ENCODE results near the gene IQCC.
"Not testable (repeated sequence)": the region's sequence is repeated elsewhere in the genome, so short reads cannot be mapped to it uniquely, and the experiment has no call there.

The IQCC gene

DNA sequence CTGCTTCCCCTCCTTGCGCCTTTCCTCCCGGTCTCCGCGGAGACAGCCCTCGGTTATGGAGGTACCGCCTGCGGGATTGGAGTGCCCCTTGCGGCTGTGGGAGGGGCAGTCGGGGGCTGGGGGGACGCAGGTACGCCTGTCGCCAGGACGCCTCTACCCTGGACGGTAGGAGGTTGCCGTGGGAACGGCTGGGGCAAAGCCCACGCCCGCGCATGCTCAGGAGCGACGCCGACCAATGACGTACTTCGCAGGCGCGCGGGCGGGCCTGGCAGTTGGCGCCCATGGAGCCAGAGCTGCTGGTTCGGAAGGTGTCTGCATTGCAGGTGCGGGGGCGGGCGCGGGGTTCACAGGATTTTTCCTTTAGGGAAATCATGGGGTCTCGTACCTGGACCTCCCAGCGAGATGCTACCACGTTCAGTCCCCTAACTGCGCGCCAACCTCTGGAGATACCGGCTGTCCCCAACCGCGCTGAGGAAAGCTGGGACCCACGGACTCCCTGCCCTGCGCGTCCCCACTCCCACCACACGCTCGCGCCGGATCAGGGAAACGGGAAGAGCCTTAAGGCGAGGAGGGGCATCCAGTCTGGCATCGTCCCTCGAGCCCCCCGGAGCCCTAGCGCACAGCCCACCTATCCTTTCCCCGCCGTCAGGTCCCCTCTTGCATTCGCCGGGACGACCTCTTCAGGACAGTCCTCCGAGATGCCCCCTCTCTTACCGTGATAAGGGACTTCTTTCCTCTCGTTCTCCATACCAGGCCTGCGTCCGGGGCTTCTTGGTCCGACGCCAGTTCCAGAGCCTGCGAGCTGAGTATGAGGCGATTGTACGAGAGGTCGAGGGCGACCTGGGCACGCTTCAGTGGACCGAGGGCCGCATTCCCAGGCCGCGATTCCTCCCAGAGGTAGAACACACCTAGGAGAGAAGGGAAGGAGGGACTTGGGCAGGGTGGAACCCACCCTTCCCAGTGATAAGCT, at the start of gene IQCC:
Gene IQCC, plus strand, starts transcription at position 271 of the 970 bp plus-strand sequence. Its CDS starts 11 bp downstream, at position 282.
- peak; percentile 54 to 75 for DNase-seq

DNA sequence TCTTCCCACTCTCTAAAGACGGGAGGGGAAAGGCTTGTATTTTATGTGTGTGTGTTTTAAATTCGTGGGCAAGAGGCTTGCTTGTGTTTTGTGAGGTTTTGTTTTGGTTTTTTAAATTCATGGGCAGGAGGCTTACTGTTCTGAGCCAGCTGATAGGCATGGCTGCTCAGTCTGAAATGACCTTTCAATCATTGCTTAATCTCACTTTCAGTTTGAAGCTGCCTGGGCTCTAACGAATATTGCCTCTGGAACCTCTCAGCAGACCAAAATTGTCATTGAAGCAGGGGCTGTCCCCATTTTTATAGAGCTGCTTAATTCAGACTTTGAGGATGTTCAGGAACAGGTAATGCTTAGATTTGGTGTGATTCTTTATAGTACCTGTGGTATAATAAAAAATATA, 46.3 kb upstream of the IQCC start:
- DNase-seq, result no peak

DNA sequence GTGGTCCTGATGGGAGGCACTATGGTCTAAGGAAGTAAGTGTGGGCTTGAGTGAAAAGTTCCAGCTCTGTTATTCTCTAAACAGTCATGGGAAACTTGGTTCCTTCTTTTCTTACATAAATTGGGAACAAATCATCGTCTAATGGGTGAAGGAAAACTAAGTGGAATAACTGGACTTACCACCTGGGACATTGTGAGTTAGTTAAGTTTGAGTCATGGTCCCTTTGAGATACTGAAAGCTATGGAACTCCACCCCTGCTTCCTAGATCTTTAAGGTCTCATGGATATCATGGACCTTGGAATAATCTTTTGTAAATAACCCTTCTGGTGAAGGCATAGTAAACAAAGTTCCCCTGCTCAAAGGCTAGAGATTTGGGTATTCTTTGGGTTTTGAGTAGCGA, 42.1 kb upstream of the IQCC start:
- DNase-seq, result no peak

DNA sequence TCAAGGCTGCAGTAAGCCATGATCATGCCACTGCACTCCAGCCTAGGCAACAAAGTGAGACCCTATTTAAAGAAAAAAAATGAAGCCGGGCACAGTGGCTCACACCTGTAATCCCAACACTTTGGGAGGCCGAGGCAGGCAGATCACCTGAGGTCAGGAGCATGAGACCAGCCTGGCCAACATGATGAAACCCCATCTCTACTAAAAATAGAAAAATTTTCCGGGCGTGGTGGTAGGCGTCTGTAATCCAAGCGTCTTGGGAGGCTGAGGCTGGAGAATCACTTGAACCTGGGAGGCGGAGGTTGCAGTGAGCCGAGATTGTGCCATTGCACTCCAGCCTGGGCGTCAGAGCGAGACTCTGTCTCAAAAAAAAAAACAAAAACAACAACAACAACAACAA, 39.8 kb upstream of the IQCC start:
- not testable (repeated sequence) for DNase-seq

DNA sequence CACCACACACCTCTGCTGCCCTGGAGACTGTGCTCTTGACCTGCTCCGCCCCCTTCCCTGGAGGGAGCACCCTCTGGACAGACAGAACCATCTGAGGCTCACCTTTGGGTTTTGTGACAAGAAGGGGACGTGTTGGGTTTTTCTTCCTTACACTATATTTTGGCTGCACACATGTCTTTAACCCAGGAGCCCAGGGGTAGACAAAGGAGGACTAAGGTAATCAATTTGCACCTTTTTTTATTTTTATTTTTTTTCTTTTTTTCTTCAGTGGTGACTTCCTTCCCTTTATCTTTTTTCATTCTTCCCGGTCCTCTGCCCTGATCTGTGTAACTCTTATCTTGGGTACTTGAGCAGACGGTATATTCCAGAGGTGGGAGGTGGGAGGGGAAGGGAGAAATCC, 34.5 kb upstream of the IQCC start:
- no peak for DNase-seq

DNA sequence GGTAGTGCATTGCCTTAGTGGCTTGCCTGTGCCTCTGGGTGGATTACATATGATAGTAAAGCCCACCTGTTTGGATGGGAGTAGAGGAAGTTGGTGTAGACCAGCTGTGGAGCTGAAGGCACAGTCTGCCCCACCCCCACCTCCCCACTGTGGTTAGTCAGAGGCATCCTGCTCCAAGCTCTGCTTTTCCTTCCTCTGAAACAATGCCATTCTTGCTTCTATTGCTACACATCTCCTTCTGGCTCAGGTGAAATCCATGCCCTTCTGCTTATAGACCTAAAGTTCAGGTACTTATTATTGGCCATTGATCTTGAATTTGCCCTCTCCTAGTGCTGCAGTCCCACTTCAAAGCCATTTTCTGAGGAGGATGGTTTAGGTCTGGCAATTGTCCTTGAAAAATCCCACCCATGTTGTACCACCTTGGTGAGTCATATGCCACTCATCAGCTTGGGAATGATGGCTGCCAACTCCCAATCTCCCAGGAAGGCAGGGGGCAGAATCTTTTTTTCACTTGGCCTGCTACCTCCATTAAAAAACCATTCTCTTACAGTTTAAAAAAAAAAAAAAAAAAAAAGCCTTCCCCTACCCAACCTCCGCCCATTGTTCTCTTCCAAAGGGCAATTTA, 32.7 kb upstream of the IQCC start:
- no peak for DNase-seq

DNA sequence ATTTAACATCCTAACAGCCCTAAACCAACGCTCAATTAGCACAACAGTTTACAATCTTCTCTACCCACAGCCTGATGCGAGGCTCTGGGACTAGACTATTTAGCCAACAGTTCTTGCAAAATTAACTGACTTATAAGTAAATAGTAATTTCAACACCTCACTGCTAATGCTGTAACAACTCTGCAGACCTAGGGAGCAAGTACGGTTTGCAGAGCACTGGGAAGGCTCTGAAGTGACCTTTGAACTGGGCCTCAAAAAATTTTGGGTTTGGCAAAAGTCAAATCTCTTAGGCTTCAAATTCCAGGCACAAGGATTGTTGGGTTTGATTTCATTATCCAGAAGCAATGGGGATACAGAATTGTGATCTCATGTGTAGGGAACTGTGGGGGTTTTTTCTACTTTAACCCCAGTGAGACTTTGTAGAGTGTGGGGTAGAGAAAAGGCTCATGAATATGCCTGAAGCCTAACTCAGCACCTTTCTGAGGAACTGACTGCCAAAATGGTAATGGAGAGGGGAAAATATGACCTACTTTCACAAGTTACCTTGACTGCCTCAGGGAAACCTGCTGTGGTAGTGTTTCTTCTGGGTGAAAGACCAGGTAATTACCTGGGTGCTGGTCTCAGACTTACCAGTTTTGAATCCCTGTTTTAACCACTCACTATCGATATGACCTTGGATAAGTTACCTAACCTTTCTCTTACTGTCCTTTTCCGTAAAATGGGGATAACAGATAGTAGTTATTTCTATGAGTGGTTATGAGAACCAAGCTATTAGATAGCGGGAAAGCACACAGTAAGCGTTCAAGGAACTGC, 26.9 kb upstream of the IQCC start:
- no peak for DNase-seq

DNA sequence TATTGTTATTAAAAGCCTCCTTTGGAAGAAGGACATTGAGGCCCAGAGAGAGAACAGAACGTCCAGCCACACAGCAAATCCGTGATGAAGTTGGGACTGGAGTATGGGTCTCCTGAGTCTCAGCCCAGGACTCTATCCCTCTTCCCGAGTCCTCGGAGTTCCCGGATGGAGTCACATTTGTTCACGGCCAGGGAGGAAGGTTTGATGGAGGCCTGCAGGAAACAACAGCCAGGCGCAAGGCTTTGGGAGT, 26.4 kb upstream of the IQCC start:
- DNase-seq, result no peak

DNA sequence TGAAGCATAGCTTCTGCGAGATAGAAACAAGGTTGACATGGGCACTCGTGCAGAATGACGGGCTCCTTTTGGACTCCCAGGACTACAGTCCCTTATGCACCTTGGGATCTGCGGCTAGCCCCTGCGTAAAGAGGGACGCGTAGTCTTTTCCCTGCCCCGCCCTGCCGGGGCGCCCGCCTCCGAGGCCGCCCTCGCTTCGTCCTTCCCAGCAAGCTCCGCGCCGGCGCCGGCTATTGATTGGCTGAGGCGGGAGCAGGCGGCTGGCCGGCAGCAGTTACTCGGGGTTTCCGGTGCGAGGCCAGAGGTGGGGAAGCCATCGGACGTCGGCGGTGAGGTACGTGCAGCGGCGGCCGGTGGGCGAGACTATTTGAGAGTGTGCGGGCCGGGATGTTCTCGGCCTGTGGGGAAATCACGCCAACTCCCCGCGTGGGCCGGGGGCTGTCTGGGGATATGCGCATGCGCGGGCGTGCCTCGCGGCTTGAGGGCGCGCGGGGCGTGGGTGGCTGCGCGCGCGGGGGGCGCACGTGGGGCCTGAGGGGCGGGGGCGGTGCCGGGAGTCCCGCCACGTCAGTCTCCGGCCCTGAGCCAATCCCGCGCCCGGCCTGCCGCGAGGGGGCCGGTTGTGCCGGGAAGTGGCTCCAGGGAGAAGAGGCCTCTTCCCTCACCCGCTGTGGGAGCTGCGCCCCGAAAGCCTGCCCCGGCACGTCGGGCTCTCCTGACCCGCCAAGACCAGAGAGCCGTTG, 25.9 kb upstream of the IQCC start, which contains the start of gene TXLNA:
Gene TXLNA, plus strand, starts transcription at position 233 of the 743 bp plus-strand sequence. CDS start 671 bp downstream, outside the sequence.
- DNase-seq, result peak; percentile 63 to 83

DNA sequence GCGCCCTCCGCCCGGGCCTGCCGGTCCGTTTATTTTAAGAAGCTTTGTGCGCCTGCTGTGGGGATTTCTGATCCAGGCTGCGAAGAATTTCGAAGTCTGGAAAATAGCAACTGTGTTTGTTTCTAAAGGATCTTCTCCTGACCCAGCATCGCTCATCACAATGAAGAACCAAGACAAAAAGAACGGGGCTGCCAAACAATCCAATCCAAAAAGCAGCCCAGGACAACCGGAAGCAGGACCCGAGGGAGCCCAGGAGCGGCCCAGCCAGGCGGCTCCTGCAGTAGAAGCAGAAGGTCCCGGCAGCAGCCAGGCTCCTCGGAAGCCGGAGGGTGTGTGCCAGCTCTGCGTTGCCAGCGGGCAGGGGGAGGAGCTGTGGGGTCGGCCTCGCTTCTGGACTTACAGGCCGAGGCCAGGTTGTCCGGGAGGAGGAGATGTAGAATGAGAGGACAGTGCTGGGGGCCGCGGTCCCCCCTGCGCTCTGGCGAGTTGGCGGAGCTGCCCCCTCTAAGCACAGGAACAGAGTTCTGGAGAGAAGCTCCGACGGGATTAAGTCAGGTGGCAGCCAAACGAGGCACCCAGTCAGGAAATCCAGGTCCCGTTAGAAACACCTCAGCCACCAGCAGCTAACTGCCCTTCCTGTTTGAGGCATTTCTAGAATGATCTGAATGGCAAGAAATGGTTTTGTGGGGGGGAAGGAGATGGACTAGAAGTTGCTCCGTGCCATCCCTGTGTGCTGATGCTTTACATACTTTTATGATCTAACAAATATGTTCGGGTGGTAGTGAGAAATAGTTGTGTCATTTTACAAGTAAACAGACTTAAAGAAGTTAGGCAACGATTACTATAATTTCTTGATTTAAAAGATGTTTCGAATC, 25.0 kb upstream of the IQCC start:
- peak in 1 of 2 experiments; percentile 32 for DNase-seq

DNA sequence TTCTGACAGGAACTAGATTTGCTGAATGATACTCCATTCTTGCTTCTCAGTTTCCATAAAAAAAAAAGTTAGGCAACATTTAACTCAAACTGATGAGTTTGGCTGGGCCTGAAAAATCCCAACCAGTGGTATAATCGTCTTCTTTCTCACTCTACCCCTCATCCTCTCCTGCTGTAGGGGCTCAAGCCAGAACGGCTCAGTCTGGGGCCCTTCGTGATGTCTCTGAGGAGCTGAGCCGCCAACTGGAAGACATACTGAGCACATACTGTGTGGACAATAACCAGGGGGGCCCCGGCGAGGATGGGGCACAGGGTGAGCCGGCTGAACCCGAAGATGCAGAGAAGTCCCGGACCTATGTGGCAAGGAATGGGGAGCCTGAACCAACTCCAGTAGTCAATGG, 24.4 kb upstream of the IQCC start:
- no peak for DNase-seq

DNA sequence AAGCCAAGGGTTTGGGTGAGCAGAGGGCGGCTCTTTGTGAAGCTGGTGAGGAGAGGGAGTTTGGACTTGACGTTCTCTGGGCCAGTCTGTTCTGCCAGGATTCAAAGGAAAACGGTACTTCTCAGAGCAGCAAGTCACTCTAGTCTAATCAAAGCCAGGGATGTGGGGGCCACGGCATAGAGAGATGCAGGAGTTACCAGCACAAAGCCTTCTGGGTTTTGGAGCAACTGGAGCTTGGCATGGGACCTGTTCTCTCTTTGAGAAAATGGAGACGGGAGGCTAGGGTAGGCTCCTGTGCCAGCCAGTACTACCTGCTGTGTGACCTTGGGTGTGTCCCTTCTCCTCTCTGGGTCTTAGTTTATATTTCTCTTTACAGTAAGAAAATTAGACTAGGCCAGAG, 23.9 kb upstream of the IQCC start:
- DNase-seq, result no peak

DNA sequence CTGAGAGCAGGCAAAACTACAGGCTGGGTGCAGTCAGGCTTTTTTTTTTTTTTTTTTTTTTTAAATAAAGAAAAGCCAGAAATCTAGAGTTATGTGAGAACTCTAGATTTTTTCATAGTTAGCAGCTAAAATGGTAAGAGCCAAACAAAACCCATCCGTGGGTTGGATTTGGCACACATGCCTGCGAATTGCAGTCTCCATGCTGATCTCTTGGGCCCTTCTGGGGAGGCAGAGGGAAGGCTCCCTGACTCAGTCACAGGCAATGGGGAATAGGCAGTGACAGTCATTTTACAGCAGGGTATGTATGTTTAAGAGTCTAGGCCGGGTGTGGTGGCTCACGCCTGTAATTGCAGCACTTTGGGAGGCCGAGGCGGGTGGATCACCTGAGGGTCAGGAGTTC, 23.4 kb upstream of the IQCC start:
- no peak for DNase-seq

DNA sequence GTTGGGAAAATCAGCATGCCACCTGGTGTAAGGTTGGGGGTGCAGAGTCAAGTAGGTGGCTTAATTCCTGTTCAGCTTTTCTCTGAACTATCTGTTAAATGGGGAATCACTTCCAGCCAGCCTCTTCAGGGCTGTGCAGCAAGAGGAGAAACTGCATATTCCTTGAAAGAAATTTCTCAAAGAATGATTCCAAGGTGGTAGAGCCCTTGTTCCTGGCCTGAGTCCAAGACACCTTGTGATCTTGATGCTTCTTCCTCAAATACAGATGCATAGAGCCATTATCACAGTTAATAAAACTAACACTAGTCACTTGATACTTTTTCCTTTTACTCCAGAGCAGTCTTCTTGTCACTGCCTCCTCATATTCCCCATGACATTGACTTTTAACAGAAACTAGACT, 20.8 kb upstream of the IQCC start:
- DNase-seq, result no peak

DNA sequence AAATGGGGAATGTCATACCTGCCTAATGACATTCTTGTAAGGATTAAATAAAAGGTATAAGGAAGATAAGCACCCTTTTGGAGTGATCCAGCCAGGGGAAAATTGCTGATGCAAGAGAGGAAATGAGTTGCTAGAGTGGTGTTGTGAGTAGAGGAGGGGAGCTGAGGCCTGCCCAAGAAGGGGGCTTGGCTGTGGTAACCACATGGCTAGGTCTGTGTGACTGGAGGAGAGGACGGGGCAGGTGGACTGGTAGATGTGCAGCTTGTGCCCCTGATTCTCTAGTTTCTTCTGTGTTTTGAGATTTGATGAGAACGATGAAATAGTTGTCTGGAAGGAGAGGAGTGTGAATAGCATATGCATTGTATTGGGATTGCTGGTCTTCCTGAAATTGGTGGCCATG, 19.4 kb upstream of the IQCC start:
- DNase-seq, result no peak

DNA sequence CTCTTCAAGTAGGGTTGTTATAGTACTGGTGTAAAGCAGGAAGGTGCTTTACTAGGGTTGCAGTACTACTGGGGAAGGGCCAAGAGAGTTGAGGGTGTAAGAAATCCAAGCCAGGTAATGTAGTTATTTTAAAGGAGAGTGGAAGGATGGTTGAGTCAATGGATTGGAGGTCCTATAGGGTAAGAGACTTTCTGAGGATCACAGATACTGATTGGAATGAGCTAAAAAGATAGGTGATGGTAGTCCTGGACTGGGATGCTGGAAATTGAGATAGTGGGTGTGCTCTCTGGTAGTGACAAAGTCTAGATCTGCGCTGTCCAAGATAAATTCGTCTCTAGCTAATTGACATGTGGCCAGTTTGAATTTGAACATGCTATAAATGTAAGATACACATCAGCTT, 19.0 kb upstream of the IQCC start:
- DNase-seq, result no peak

DNA sequence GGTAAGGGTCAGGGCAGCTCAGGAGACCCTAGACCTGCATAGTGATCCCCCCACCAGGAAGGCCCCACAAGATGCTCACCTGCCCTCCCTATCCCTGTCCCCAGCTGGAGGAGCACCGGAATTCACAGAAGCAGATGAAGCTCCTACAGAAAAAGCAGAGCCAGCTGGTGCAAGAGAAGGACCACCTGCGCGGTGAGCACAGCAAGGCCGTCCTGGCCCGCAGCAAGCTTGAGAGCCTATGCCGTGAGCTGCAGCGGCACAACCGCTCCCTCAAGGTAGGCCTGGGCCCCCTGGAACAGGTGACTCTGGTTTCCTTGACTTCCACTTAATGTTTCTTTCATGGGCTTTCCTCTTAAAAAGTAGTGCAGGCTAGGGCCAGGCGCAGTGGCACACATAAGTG, 17.6 kb upstream of the IQCC start:
- DNase-seq, result no peak

DNA sequence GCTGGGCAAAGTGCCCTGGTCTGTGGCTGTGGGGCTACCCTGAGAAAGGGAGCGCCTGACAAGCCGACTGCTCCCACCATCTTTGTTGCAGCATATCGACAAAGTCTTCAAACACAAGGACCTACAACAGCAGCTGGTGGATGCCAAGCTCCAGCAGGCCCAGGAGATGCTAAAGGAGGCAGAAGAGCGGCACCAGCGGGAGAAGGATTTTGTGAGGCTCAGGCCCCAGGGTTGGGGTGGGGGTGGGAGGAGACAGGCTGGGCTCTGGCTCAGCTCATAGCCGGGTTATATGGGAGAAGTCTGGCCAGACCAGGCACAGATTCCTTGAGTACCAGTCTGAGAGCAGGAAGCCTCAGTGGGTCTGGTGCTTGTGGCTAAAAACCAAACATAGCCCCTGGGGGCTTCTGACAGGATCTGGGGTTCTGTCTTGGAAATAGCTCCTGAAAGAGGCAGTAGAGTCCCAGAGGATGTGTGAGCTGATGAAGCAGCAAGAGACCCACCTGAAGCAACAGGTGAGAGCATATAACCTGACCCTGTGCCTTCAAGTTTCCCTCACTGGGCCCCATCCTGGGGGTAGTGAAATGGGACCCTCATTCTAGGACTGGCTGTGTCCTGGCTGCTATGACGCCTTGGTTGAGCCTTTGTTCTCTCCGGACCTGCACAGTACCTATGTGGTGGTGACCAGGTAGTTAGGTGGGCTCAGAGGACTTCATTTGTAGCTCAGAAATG, 13.1 kb upstream of the IQCC start:
- DNase-seq, result no peak

DNA sequence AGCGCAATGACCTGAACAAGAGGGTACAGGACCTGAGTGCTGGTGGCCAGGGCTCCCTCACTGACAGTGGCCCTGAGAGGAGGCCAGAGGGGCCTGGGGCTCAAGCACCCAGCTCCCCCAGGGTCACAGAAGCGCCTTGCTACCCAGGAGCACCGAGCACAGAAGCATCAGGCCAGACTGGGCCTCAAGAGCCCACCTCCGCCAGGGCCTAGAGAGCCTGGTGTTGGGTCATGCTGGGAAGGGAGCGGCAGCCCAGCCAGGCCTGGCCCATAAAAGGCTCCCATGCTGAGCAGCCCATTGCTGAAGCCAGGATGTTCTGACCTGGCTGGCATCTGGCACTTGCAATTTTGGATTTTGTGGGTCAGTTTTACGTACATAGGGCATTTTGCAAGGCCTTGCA, 10.5 kb upstream of the IQCC start:
- no peak for DNase-seq

DNA sequence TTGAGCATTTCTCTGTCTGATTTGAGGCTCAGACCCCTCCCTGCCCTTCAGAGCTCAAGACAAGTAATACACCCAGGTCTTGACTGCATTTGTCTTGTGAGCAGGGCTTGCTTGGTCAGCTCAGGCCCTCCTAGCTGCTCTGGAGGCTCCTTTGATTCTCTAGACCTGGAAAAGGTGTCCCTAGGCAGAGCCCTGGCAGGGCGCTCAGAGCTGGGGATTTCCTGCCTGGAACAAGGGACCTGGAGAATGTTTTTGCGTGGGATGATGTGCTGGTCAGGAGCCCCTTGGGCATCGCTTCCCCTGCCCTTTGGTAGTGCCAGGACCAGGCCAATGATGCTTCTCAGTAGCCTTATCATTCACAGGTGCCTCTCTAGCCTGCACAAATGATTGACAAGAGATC, 9.9 kb upstream of the IQCC start:
- no peak for DNase-seq

Data from SW 1271 (cell line).